HG03520 (cell line): ENCODE results near the gene CR1L.
"Not testable (repeated sequence)": the region's sequence is repeated elsewhere in the genome, so short reads cannot be mapped to it uniquely, and the experiment has no call there.

Experiments
- ATAC-seq: cut with Tn5 transposase; IDR thresholded peaks from one replicate; pipeline ENCODE4 v1.9.1; 2021; ENCODE audit warnings: mild to moderate bottlenecking, moderate library complexity; ENCODE audit not compliant: unreplicated experiment

The CR1L gene

GRCh38 chr1:207645635-207646081, 725 bp downstream of the CR1L start:
- no peak for ATAC-seq

GRCh38 chr1:207646171-207646570, 1.2 kb downstream of the CR1L start:
- ATAC-seq = no peak

GRCh38 chr1:207646944-207647579, 2.1 kb downstream of the CR1L start:
- ATAC-seq = no peak

- ATAC-seq = no peak
Observed at GRCh38 chr1:207647671-207648333, 2.9 kb downstream of the CR1L start.

- ATAC-seq = no peak
Observed at GRCh38 chr1:207648334-207649209, 3.6 kb downstream of the CR1L start.

- ATAC-seq = no peak
Observed at GRCh38 chr1:207649210-207649753, 4.3 kb downstream of the CR1L start.

- no peak for ATAC-seq
Observed at GRCh38 chr1:207649865-207650580, 5.1 kb downstream of the CR1L start.

GRCh38 chr1:207651583-207651982, 6.7 kb downstream of the CR1L start:
- ATAC-seq = no peak

- ATAC-seq = no peak
Observed at GRCh38 chr1:207654320-207654719, 9.4 kb downstream of the CR1L start.

- ATAC-seq = no peak
Observed at GRCh38 chr1:207658408-207658807, 13.5 kb downstream of the CR1L start.

- ATAC-seq = no peak
Observed at GRCh38 chr1:207658904-207659485, 14.1 kb downstream of the CR1L start.

GRCh38 chr1:207659545-207660153, 14.7 kb downstream of the CR1L start:
- no peak for ATAC-seq

- not testable (repeated sequence) for ATAC-seq
Observed at GRCh38 chr1:207661420-207661819, 16.5 kb downstream of the CR1L start.

- no peak for ATAC-seq
Observed at GRCh38 chr1:207666342-207666741, 21.4 kb downstream of the CR1L start.

GRCh38 chr1:207669528-207670009, 24.6 kb downstream of the CR1L start:
- no peak for ATAC-seq

GRCh38 chr1:207670192-207670591, 25.3 kb downstream of the CR1L start:
- ATAC-seq = no peak

- ATAC-seq = no peak
Observed at GRCh38 chr1:207670997-207671396, 26.1 kb downstream of the CR1L start.

- ATAC-seq = no peak
Observed at GRCh38 chr1:207672522-207673130, 27.7 kb downstream of the CR1L start.

GRCh38 chr1:207673399-207673798, 28.5 kb downstream of the CR1L start:
- ATAC-seq = no peak
